Heart left ventricle (tissue), 13 donors: ENCODE measurements around the gene KISS1R.

Experiments used
- POLR2A ChIP-seq, 2 donors: fragments of 450-650 bp; IDR thresholded peaks; one replicate each; pipeline ENCODE4 v1.6.1; 2017; ENCODE audit warnings: antibody characterized with exemption in 2 of 2, mild to moderate bottlenecking in 2 of 2, moderate library complexity in 2 of 2
- TF ChIP-seq, protein P1 (sequence below), 12 donors: fragments of 200-600 bp; sonication (generic) in 4 of 12; IDR thresholded peaks; one replicate each; pipeline versions ENCODE4 v1.5.0 to v1.8.0; 2018 to 2022; ENCODE audit warnings: antibody characterized with exemption in 12 of 12, mild to moderate bottlenecking in 5 of 12
- donor health status: ischemic (EF 13 %, LVEDD 7.1; RV severe dilation, severe dysfunction).
- donor health status: DM: no; HTN: yes; CAD: no.
- donor health status: DM: no; HTN: no; CAD: no.
- donor health status: ischemic (EF 25% LVEDD 6.9; RV normal size, moderate dysfunction).
- donor health status: ischemic (EF 25% LVEDD 5.7; RV mildly dilated, moderate dysfunction).
- donor health status: ischemic (EF 35%, LVEDD 5.7; RV mildly dilated, moderate dysfunction).
- donor health status: nonischemic (EF 11% LVEDD 7.7; RV severe dilation, severe dysfunction).
- donor health status: DM: yes; HTN: yes; CAD: no.
- donor health status: PGD.
- donor health status: ischemic (EF 29% LVEDD 5.4; RV normal size, mild dysfunction).
- donor health status: nonischemic (EF 23%, LVEDD 6.1; RV moderate dilation, normal function).

DNA sequence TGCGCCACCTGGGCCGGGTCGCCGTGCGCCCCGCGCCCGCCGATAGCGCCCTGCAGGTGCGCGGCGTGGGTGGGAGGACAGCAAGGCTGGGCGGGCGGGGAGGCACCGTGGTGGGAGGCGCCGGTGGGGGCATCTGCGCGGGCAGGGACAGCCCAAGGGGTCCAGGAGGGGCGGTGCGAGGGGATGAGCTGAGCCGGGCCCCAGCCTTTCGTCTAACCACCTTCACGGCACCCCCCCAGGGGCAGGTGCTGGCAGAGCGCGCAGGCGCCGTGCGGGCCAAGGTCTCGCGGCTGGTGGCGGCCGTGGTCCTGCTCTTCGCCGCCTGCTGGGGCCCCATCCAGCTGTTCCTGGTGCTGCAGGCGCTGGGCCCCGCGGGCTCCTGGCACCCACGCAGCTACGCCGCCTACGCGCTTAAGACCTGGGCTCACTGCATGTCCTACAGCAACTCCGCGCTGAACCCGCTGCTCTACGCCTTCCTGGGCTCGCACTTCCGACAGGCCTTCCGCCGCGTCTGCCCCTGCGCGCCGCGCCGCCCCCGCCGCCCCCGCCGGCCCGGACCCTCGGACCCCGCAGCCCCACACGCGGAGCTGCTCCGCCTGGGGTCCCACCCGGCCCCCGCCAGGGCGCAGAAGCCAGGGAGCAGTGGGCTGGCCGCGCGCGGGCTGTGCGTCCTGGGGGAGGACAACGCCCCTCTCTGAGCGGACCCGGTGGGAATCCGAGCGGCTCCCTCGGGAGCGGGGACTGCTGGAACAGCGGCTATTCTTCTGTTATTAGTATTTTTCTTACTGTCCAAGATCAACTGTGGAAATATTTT is 3.1 kb downstream of the KISS1R start:
- TF ChIP-seq, protein P1, sequence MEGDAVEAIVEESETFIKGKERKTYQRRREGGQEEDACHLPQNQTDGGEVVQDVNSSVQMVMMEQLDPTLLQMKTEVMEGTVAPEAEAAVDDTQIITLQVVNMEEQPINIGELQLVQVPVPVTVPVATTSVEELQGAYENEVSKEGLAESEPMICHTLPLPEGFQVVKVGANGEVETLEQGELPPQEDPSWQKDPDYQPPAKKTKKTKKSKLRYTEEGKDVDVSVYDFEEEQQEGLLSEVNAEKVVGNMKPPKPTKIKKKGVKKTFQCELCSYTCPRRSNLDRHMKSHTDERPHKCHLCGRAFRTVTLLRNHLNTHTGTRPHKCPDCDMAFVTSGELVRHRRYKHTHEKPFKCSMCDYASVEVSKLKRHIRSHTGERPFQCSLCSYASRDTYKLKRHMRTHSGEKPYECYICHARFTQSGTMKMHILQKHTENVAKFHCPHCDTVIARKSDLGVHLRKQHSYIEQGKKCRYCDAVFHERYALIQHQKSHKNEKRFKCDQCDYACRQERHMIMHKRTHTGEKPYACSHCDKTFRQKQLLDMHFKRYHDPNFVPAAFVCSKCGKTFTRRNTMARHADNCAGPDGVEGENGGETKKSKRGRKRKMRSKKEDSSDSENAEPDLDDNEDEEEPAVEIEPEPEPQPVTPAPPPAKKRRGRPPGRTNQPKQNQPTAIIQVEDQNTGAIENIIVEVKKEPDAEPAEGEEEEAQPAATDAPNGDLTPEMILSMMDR (IDR thresholded peaks at IDR 0.05): no peak
- no peak for TF ChIP-seq POLR2A (IDR thresholded peaks at IDR 0.05)
